Activated CD4-positive, alpha-beta memory T cell treated with anti-CD3 and anti-CD28 coated beads for 36 hours (primary cell): ENCODE results near the gene POM121L2. TPM values are rescaled to one million over a fixed set of nuclear protein-coding genes. Genes with fewer than 3 reads are reported as not detected.

Source experiments
- CTCF ChIA-PET: fragments of 350-600 bp; sonication (Branson Sonifier 250); formaldehyde crosslinking; loops from one replicate; lab custom pipeline; 2021; ENCODE audit warnings: antibody characterized with exemption, inconsistent platforms; lab: Charles Lee
- POLR2A ChIA-PET: fragments of 350-600 bp; sonication (Branson Sonifier 250); formaldehyde crosslinking; loops from one replicate; lab custom pipeline; 2021; ENCODE audit warnings: antibody characterized with exemption; lab: Charles Lee
- DNase-seq: peaks from one replicate; pipeline ENCODE4 v3.0.0-alpha.2; 2020
- H3K27ac Mint-ChIP-seq: one replicate; pipeline ENCODE4 v1.8.0; 2021; ENCODE audit warnings: mixed read lengths
- H3K27me3 Mint-ChIP-seq: one replicate; pipeline ENCODE4 v1.8.0; 2021; ENCODE audit warnings: mixed read lengths
- H3K36me3 Mint-ChIP-seq: one replicate; pipeline ENCODE4 v1.8.0; 2021; ENCODE audit warnings: mixed read lengths
- H3K4me1 Mint-ChIP-seq: one replicate; pipeline ENCODE4 v1.8.0; 2021; ENCODE audit warnings: low read depth, mixed read lengths
- H3K4me3 Mint-ChIP-seq: one replicate; pipeline ENCODE4 v1.8.0; 2021; ENCODE audit warnings: mild to moderate bottlenecking, mixed read lengths
- H3K9me3 Mint-ChIP-seq: one replicate; pipeline ENCODE4 v1.8.0; 2021; ENCODE audit warnings: mixed read lengths
- intact Hi-C: fragments of 100-400 bp; cut with micrococcal nuclease; formaldehyde crosslinking; loops from one replicate; pipeline ENCODE4 v1.15.1; 2023
- total RNA-seq, 2 experiments: library from RNA; stranded (reverse); gene quantifications; one replicate each; pipeline ENCODE4 v1.2.3, GENCODE V29; 2021

POM121L2 gene
- not detected for total RNA-seq

DNA sequence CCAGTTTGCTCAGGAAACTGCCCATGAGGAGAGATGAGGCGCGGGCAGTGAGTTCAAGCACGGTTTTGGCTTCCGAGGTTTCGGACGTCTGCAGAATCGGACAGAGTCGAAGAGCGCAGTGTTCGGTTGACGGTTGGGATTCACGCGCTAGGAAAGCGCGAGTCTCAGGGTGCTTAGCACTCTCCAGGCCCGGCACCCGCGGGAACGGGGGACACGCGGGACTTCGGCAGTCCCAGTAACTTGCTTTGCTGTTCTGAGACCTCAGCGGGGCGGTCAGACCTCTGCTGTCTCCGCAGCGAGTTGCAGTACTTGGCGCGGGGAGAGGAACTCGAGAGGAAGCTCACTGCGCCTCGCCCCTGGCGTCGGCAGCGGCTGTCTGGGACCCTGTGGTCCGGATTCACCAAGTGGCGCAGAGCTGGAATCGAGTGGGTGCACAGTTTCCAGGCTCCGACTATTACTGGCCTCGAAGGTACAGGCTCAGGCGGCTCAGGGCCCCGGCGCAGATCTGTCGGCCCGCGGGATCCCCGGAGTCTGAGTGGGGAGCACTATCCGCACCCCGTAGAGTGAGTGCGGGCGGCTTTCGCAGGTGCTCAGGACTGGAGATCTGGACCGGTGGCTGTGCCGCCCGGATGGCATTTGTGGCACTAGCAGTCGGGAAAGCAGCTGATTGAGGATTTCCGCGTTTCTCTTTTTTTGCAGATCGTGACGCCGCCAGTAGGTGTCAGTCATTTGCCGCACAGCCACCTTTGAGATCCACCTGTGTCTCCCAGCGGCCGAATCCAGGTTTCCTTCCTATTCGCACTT, at the start of gene POM121L2:
POM121L2 (minus strand) TSS at position 128 of the 804 bp plus-strand sequence; CDS start at position 25, 103 bp downstream.
- Mint-ChIP-seq H3K4me3 (peak within 1 kb of the TSS; percentile 74), H3K4me1 (peaks cover 5% of the 10 kb centered on the region), H3K36me3 (no peaks in the 10 kb centered on the region), H3K9me3 (no peaks in the 10 kb centered on the region), H3K27me3 (peaks cover 53% of the 10 kb centered on the region), H3K27ac (no peak within 1 kb of the TSS)
- DNase-seq, result peak; percentile 78
- intact Hi-C loops, result loop anchor here (1.0 to 10.0 kb wide), 6 partner anchors 75 to 440 kb away; partner anchors contain the start of gene ZNF391
- CTCF ChIA-PET, result interaction anchor here (0.6 to 1.7 kb wide), 23 partner anchors 8 to 484 kb away, joined by 3 to 9 read pairs (median 4); partner anchors contain the start of genes ZNF184 and ZNF391
- POLR2A ChIA-PET, result interaction anchor here (1.0 kb wide), 1 partner anchor 76 kb away, joined by 3 read pairs; the partner anchor contains the start of gene ZNF391

DNA sequence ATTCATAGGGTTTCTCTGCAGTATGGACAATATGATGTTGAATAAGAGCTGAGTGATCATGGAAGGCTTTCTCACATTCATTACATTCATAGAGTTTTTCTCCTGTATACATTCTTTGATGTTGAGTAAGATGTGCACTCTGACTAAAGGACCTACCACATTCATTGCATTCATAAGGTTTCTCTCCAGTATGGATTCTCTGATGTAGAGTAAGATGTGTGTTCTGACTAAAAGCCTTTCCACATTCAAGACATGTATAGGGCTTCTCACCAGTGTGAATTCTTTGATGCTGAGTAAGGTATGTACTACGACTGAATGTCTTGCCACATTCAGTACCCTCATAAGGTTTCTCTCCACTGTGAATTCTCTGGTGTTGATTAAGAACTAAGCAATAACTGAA, 47.2 kb upstream of the POM121L2 start:
- POLR2A ChIA-PET, result no interaction called here
- H3K9me3 Mint-ChIP-seq, result peaks cover 65% of the 10 kb centered on the region
- no peaks in the 10 kb centered on the region for H3K27me3 Mint-ChIP-seq
- intact Hi-C loops, result no loop called here
- H3K27ac Mint-ChIP-seq, result no peak overlapping the region
- H3K36me3 Mint-ChIP-seq, result peaks cover 42% of the 10 kb centered on the region
- H3K4me1 Mint-ChIP-seq, result no peaks in the 10 kb centered on the region
- CTCF ChIA-PET, result no interaction called here
- no peak for DNase-seq
- H3K4me3 Mint-ChIP-seq, result no peak overlapping the region

DNA sequence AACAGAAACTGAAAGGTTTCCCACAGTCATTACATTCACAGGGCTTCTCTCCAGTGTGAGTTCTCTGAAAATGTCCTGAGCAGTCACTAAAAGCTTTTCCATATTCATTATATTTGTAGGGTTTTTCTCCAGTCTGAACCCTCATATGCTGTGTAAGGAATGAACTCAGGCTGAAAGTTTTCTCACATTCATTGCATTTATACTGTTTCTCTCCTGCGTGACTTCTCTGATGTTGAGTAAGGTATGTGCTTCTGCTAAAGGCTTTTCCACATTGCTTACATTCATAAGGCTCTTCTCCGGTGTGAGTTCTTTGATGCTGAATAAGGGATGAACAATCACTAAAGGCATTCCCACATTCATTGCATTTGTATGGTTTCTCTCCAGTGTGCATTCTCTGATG, 46.7 kb upstream of the POM121L2 start:
- intact Hi-C loops, result no loop called here
- Mint-ChIP-seq H3K36me3 (peaks cover 42% of the 10 kb centered on the region), H3K27me3 (no peaks in the 10 kb centered on the region), H3K27ac (no peak overlapping the region), H3K4me3 (no peak overlapping the region), H3K4me1 (no peaks in the 10 kb centered on the region), H3K9me3 (peaks cover 67% of the 10 kb centered on the region)
- DNase-seq, result no peak
- ChIA-PET CTCF (no interaction called here), POLR2A (no interaction called here)

DNA sequence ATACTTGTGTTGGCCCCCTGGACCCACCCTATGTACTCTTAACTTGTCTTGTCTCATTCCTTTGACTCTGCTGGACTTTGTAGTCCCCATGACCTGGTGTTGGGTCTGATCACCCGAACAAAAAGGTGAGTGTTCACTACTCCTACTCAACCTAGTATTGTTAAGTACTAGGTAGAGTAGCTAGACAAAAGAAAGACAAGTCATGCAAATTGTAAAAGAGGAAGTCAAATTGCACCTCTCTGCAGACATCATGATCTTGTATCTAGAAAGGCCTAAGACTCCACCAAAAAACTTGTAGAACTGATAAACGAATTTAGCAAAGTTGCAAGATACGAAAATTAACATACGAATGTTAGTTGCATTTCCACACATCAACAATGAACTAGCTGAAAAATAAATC, 40.8 kb upstream of the POM121L2 start:
- no peak overlapping the region for H3K4me3 Mint-ChIP-seq
- POLR2A ChIA-PET, result no interaction called here
- no peaks in the 10 kb centered on the region for H3K27me3 Mint-ChIP-seq
- no peaks in the 10 kb centered on the region for H3K4me1 Mint-ChIP-seq
- CTCF ChIA-PET, result no interaction called here
- intact Hi-C loops, result no loop called here
- H3K36me3 Mint-ChIP-seq, result peaks cover 2% of the 10 kb centered on the region
- H3K27ac Mint-ChIP-seq, result no peak overlapping the region
- H3K9me3 Mint-ChIP-seq, result peaks cover 53% of the 10 kb centered on the region
- DNase-seq, result no peak

DNA sequence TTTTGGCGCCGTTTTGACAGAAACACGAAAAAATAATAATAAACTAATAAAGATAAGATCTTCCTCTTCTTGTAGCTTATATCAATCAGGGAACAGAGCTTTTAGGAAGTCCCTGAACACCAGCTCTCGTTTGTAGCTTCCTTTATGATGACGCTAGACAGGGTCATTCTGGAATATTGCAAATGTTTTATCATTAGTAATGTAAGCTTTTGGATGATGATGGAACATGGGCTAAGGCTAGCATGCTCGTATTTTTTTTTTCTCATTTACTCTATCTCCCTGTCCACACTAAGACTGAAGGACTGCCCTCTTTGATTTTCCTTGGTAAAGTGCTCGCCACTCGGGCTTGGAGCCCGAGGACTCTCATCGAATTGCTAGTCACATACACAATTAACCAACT, 22.1 kb upstream of the POM121L2 start:
- intact Hi-C loops, result no loop called here
- Mint-ChIP-seq H3K27me3 (peaks cover 23% of the 10 kb centered on the region), H3K9me3 (no peaks in the 10 kb centered on the region), H3K4me3 (no peak overlapping the region), H3K27ac (no peak overlapping the region), H3K36me3 (peaks cover 1% of the 10 kb centered on the region), H3K4me1 (peaks cover 6% of the 10 kb centered on the region)
- ChIA-PET POLR2A (no interaction called here), CTCF (interaction anchor here (0.6 to 1.5 kb wide), 3 partner anchors 22 to 336 kb away, joined by 3 to 5 read pairs (median 4); partner anchors contain the start of gene POM121L2)
- no peak for DNase-seq

DNA sequence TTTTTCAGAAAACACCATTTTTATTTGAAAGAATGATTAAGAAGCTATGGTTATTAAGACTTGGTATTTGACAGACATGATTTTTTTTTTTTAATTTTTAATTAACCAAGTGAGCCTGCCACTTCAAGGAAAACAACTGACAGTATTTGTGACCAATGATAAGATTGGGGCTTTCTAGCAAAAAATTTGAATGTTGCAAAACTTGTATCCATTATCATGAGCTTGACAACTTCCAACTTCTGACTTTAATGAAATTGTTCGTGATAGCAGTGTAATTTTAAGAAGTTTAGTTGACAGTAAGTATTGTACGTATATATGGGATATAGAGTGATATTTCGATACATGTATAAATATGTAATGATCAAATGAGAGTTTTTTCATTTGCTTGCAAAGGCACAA, 21.6 kb upstream of the POM121L2 start:
- DNase-seq, result no peak
- Mint-ChIP-seq H3K9me3 (no peaks in the 10 kb centered on the region), H3K36me3 (peaks cover 1% of the 10 kb centered on the region), H3K4me1 (peaks cover 6% of the 10 kb centered on the region), H3K27me3 (peaks cover 28% of the 10 kb centered on the region), H3K27ac (no peak overlapping the region), H3K4me3 (peak overlapping the region; percentile 72)
- POLR2A ChIA-PET, result no interaction called here
- intact Hi-C loops, result loop anchor here (2.0 kb wide), 1 partner anchor 139 kb away; the partner anchor contains the start of gene ZNF184
- CTCF ChIA-PET, result interaction anchor here (0.6 to 1.5 kb wide), 3 partner anchors 21 to 336 kb away, joined by 3 to 5 read pairs (median 4); partner anchors contain the start of gene POM121L2

DNA sequence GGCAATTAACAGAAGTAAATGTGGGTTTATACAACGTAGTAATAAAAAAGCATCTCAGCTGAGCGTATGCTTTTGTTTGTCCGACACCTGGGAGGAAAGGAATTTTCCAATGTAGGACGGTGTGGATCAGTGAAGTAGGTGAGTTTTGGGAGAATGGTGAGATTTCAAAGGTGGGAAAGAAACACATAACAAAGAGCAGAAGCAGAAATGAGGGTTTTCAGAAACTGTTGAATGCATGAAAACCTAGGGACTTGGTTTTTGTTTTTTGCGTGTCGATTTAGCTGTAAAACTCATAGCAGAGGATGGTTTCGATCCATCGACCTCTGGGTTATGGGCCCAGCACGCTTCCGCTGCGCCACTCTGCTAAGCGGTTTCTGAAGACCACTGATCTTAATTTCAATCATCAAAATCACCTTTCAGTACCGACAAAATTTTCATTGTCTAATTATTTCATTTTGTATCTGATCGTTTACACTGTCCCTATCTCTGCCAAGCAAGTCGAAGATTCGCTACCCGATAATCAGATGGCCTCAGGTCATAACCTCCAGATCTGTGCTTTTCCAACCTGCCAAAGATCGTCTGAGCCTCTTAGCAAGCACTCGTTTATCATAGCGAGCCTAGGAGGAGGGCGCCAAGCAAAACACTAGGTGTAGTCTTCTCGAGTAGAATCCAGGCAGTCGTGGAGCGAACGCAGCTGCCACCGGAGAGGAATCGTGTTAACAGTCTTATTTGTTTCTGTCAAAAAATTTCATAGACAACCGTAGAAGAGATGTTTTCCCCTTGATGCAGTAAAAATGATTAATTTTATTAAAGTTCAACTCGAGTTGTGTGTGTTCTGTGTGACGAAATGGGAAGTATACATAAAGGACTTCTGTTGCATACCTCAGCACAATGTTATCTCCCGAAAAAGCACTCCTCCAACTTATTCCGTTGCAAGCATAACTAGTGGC, 20.9 kb upstream of the POM121L2 start:
- Mint-ChIP-seq H3K27me3 (peaks cover 28% of the 10 kb centered on the region), H3K9me3 (no peaks in the 10 kb centered on the region), H3K4me1 (peaks cover 6% of the 10 kb centered on the region), H3K36me3 (peaks cover 1% of the 10 kb centered on the region), H3K27ac (peak overlapping the region; percentile 25), H3K4me3 (peak overlapping the region; percentile 72)
- CTCF ChIA-PET, result no interaction called here
- POLR2A ChIA-PET, result no interaction called here
- intact Hi-C loops, result loop anchor here (2.0 kb wide), 1 partner anchor 140 kb away; the partner anchor contains the start of gene ZNF184
- DNase-seq, result peak; percentile 46

DNA sequence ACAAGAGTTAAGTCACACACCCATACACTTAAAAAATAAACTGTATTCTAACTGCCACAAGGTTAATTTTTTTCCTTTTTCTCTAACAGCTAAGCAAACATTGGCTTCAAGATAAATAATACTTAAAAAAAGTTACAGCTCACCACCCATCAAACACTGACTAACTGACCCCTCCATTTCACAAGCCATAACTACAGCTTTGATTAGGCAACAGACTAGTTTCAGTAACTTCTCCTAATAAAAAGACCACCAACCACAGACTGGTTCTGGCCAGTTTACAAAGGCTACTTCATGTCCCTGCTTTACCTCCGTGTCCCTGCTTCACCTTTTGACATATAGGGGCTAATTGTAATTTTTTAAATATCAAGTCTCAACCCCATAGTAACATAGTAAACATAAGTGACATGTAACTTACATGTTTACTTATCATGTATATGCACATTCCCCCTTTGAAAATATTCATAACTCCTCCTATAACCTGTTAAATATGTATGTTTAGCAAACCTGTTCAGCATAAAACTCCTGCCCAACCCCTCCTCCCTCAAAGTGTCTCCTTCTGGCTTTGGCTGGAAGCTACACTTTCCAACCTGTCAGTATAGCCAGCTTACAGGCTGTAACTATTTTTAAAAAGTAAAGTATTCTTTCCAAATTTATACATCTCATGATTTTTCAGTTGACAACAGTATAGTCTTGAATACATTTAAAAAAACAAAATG, 15.1 kb upstream of the POM121L2 start:
- Mint-ChIP-seq H3K27ac (no peak overlapping the region), H3K27me3 (peaks cover 30% of the 10 kb centered on the region), H3K4me1 (no peaks in the 10 kb centered on the region), H3K4me3 (no peak overlapping the region), H3K36me3 (no peaks in the 10 kb centered on the region), H3K9me3 (no peaks in the 10 kb centered on the region)
- intact Hi-C loops, result no loop called here
- ChIA-PET POLR2A (no interaction called here), CTCF (no interaction called here)
- DNase-seq, result no peak

DNA sequence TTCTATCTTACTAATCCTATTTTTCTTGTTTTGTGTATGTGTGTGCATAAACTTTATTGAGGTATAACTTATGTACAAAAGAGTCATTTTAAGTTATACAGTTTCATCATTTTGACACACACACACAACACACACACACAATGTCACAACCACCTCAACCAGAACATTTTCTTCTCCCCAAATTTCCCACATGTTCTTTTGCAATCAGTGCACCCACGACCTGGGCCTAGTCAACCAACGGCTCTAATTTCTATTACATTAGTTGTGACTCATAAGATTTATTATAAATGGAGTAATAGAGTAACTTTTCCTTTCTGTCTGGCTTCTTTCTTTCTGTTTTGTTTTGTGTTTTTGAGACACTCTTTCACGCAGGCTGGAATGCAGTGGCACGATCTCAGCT, 9.8 kb upstream of the POM121L2 start:
- ChIA-PET POLR2A (no interaction called here), CTCF (no interaction called here)
- intact Hi-C loops, result no loop called here
- H3K36me3 Mint-ChIP-seq, result no peaks in the 10 kb centered on the region
- no peak overlapping the region for H3K4me3 Mint-ChIP-seq
- H3K27me3 Mint-ChIP-seq, result peaks cover 15% of the 10 kb centered on the region
- no peaks in the 10 kb centered on the region for H3K9me3 Mint-ChIP-seq
- no peak overlapping the region for H3K27ac Mint-ChIP-seq
- no peaks in the 10 kb centered on the region for H3K4me1 Mint-ChIP-seq
- no peak for DNase-seq

DNA sequence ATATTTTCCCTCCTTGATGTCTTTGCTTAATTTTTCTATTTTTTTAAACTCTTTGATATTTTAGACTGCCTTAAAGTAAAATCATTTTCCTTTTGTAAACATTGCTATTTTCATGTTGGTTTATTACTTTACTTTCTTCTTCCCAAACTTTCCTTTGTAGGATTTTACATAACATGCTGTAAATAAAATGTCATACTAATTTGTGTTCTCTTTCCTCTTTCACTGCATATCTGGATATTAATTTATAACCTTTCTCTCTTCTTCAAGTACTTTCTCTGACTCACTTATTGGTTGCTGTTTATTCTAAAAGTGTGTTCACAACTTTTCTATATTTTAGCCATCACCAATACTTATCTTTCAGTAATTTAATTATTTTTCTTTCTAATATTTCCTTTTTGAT, 9.3 kb upstream of the POM121L2 start:
- ChIA-PET CTCF (no interaction called here), POLR2A (no interaction called here)
- Mint-ChIP-seq H3K36me3 (no peaks in the 10 kb centered on the region), H3K9me3 (no peaks in the 10 kb centered on the region), H3K4me1 (no peaks in the 10 kb centered on the region), H3K27ac (no peak overlapping the region), H3K27me3 (peaks cover 13% of the 10 kb centered on the region), H3K4me3 (no peak overlapping the region)
- no peak for DNase-seq
- intact Hi-C loops, result no loop called here

DNA sequence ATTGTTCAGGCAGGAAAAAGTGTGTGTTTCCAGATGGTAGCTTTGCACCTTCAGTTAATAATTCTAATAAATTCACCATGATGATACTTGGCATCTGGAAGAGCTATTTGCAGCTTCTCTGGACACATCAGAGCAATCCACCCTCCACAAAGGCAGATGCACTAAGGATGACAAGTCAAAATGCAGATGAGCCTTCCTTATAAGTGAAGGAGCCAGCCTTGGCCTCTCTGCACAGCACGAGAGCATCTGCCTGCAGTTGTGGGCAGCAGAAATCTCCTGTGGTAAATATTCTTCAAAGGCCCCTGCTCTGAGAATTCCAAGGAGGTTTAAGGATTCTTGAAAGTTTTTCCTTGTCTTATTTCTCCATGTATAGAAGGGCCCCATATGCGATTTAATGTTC, 6.9 kb upstream of the POM121L2 start:
- Mint-ChIP-seq H3K4me1 (no peaks in the 10 kb centered on the region), H3K9me3 (no peaks in the 10 kb centered on the region), H3K27ac (no peak overlapping the region), H3K27me3 (peaks cover 12% of the 10 kb centered on the region), H3K4me3 (no peak overlapping the region), H3K36me3 (no peaks in the 10 kb centered on the region)
- POLR2A ChIA-PET, result no interaction called here
- CTCF ChIA-PET, result no interaction called here
- DNase-seq, result no peak
- intact Hi-C loops, result loop anchor here (10.0 kb wide), 1 partner anchor 286 kb away; no protein-coding TSS in a partner anchor
